K562 (cell line): ENCODE measurements around the gene MRPS24. TPM values are rescaled to one million over a fixed set of nuclear protein-coding genes. Genes with fewer than 3 reads are reported as not detected.

Experiments used
- ATAC-seq: fragments of 200-7000 bp; cut with Tn5 transposase; 3 replicates; pipeline ENCODE4 v1.9.1; 2020; ENCODE audit warnings: moderate library complexity
- BruUV-seq: library from RNA; stranded (reverse); fragments of 400-500 nt; replicated peaks from 2 replicates; lab custom pipeline; 2021; lab: Mats Ljungman, UMichigan
- CTCF ChIA-PET: fragments of 300-600 bp; formaldehyde crosslinking; extraction: SDS; loops from one replicate; lab custom pipeline; 2021; ENCODE audit warnings: low intra/inter-chr PET ratio; lab: Yijun Ruan, JAX
- POLR2A ChIA-PET: fragments of 300-600, 350-650 bp; sonication (Branson Sonifier 250); formaldehyde crosslinking; extraction: SDS; loops from one replicate; lab custom pipeline; 2021; ENCODE audit warnings: antibody characterized with exemption, inconsistent platforms; lab: Yijun Ruan, JAX
- DNase-seq, 4 experiments: peaks; one replicate each; pipeline versions ENCODE4 v3.0.0 to v3.0.0-alpha.2; 2011 to 2018; ENCODE audit warnings: low spot score in 3 of 4, mixed read lengths in 3 of 4; ENCODE audit errors: extremely low read depth in 1 of 4
- FAIRE-seq: peaks from 2 replicates; lab custom pipeline; 2011; peaks lifted over from hg19 to GRCh38; lab: Jason Lieb, UNC
- H2AFZ ChIP-seq: 2 replicates; pipeline ENCODE4 v1.6.0; 2011; ENCODE audit warnings: low read depth, low read length, control low read depth, inconsistent platforms
- H3K27ac ChIP-seq: fragments of 200-600 bp; 3 replicates; pipeline ENCODE4 v1.8.0; 2011; ENCODE audit warnings: low read depth, mild to moderate bottlenecking, control low read depth, inconsistent platforms, low read length, moderate library complexity, mixed read lengths; ENCODE audit errors: extremely low read depth
- H3K27me3 ChIP-seq, 2 experiments: fragments of 300-600 bp in 1 of 2; 2 replicates in 1 of 2; 3 replicates in 1 of 2; pipeline versions ENCODE4 v1.6.0 to v1.8.0; 2011; ENCODE audit warnings: inconsistent platforms in 2 of 2, low read length in 2 of 2, mild to moderate bottlenecking in 1 of 2, mixed read lengths in 1 of 2, moderate library complexity in 1 of 2; ENCODE audit not compliant: control insufficient read depth in 2 of 2, insufficient read depth in 2 of 2
- H3K36me3 ChIP-seq: fragments of 300-600 bp; 3 replicates; pipeline ENCODE4 v1.8.0; 2011; ENCODE audit warnings: mild to moderate bottlenecking, low read length, inconsistent platforms; ENCODE audit not compliant: control insufficient read depth, insufficient read depth
- H3K4me1 ChIP-seq, 2 experiments: fragments of 200-600 bp in 1 of 2; replicated peaks in 1 of 2; 2 replicates in 1 of 2; 3 replicates in 1 of 2; pipeline versions ENCODE4 v1.5.1 to v1.8.0; 2011; ENCODE audit warnings: inconsistent platforms in 2 of 2, low read length in 2 of 2, mild to moderate bottlenecking in 1 of 2, mixed read lengths in 1 of 2, moderate library complexity in 1 of 2; ENCODE audit not compliant: control insufficient read depth in 2 of 2, insufficient read depth in 2 of 2
- H3K4me2 ChIP-seq: 2 replicates; pipeline ENCODE4 v1.6.1; 2011; ENCODE audit warnings: low read length, control low read depth, inconsistent platforms, mixed read lengths; ENCODE audit not compliant: insufficient read depth
- H3K4me3 ChIP-seq: fragments of 200-600 bp; sonication (generic), shearing (Covaris generic); 2 replicates; pipeline ENCODE4 v1.5.1; 2016; ENCODE audit warnings: control low read depth, inconsistent platforms
- H3K79me2 ChIP-seq: fragments of 200-600 bp; 3 replicates; pipeline ENCODE4 v1.8.0; 2011; ENCODE audit warnings: low read length, inconsistent platforms; ENCODE audit not compliant: control insufficient read depth, insufficient read depth
- H3K9ac ChIP-seq, 2 experiments: 2 replicates each; pipeline versions ENCODE4 v1.6.0 to v1.6.1; 2011; ENCODE audit warnings: low read depth in 2 of 2, low read length in 2 of 2, control low read depth in 1 of 2, inconsistent platforms in 1 of 2, mild to moderate bottlenecking in 1 of 2, mixed read lengths in 1 of 2; ENCODE audit not compliant: insufficient read depth in 1 of 2
- H3K9me1 ChIP-seq: one replicate; pipeline ENCODE4 v1.6.0; 2011; ENCODE audit warnings: inconsistent platforms, mild to moderate bottlenecking, low read length, moderate library complexity; ENCODE audit not compliant: control insufficient read depth, insufficient read depth
- H3K9me3 ChIP-seq: replicated peaks from 2 replicates; pipeline ENCODE4 v1.5.1; 2011; ENCODE audit warnings: low read depth, low read length, inconsistent platforms; ENCODE audit not compliant: control insufficient read depth, insufficient read depth
- H4K20me1 ChIP-seq: replicated peaks from 2 replicates; pipeline ENCODE4 v1.6.1; 2011; ENCODE audit warnings: low read length, inconsistent platforms, mixed read lengths; ENCODE audit not compliant: control insufficient read depth, insufficient read depth
- MEIS2 ChIP-seq: fragments of 450-650 bp; IDR thresholded peaks from 2 replicates; pipeline ENCODE4 v1.6.1; 2014; ENCODE audit warnings: mild to moderate bottlenecking; ENCODE audit not compliant: partially characterized antibody
- ZC3H11A ChIP-seq: IDR thresholded peaks from 2 replicates; pipeline ENCODE4 v1.6.1; 2012; ENCODE audit warnings: low read depth, low read length, improper control_type of control experiment
- WGBS: fragments of 100-300 bp; shearing (Covaris generic); methylation state at CpG from one replicate; pipeline ENCODE4 v1.1.6; 2016; ENCODE audit warnings: low coverage, mixed read lengths; ENCODE audit not compliant: insufficient coverage; ENCODE audit errors: missing lambda C conversion rate; 5-methylcytosine and 5-hydroxymethylcytosine counted together
- in situ Hi-C: fragments of 300-500 bp; cut with MboI; formaldehyde crosslinking; loops from 4 replicates; pipeline ENCODE4 v1.15.0; 2018; ENCODE audit warnings: inconsistent platforms, mixed read lengths
- intact Hi-C: fragments of 100-400 bp; cut with micrococcal nuclease; formaldehyde crosslinking; loops from 2 replicates; pipeline ENCODE4 v1.14.2; 2022
- polyA plus RNA-seq, 8 experiments: library from polyadenylated mRNA; depleted of rRNA in 4 of 8; stranded (reverse) in 5 of 8; unstranded in 3 of 8; fragments of >200 nt; fragmentation: Nextera tagmentation in 2 of 8; fragmentation: Illumina TruSeq in 1 of 8; extraction: Ambion mirVana in 2 of 8; extraction: Trizol in 1 of 8; gene quantifications; 2 replicates each; pipeline versions ENCODE4 v1.2.1 to v1.2.3, GENCODE V29; 2011 to 2014; ENCODE audit warnings: inconsistent platforms in 1 of 8, missing spikeins in 1 of 8
- total RNA-seq, 7 experiments: library from RNA; depleted of rRNA in 6 of 7; stranded (reverse); fragments of >200 nt in 6 of 7; fragmentation: Illumina TruSeq in 2 of 7; extraction: Trizol in 2 of 7; gene quantifications; 2 replicates each; pipeline versions ENCODE4 v1.2.1 to v1.2.3, GENCODE V29; 2011 to 2021; ENCODE audit warnings: low replicate concordance in 1 of 7
- TF ChIP-seq, protein P1 (sequence below): fragments of 450-650 bp; IDR thresholded peaks from 2 replicates; pipeline ENCODE4 v1.6.1; 2016
- TF ChIP-seq, protein P2 (sequence below), 2 experiments: IDR thresholded peaks in 1 of 2; conservative IDR thresholded peaks in 1 of 2; 2 replicates each; pipeline ENCODE4 v1.6.1; 2016; ENCODE audit warnings: low read depth in 2 of 2, mild to moderate bottlenecking in 1 of 2, missing compliant biosample characterization in 1 of 2, missing genetic modification characterization in 1 of 2, moderate library complexity in 1 of 2

The MRPS24 gene
- total and polyA plus RNA-seq, 9 of the 15 experiments (the other 6 are each of a cell fraction or from before 2014, with no cell fraction given), result 51.4 to 214 (median 169) TPM

DNA sequence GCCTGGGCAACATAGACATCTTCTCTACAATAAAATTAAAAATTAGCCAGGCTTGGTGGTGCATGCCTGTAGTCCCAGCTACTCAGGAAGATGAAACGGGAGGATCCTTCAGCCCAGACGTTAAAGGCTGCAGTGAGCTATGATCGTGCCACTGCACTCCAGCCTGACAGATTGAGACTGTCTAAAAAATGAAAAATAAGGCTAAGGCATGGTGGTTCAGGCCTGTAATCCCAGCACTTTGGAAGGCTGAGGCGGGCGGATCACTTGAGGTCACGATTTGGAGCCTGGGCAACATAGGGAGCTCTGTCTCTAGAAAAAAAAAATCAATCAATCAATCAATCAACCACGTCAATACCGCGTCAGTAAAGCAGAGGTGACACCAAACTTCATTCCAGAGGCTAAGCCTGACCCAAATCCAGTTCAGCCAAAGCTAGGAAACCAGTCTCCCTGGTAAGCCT, 31.1 kb downstream of the MRPS24 start:
- CTCF ChIA-PET, result interaction anchor here (0.5 to 2.6 kb wide), 12 partner anchors 28 to 575 kb away, joined by 3 to 53 read pairs (median 4); partner anchors contain the start of genes COA1 and STK17A
- Histone ChIP-seq H2AFZ (peak overlapping the region; percentile 99), H4K20me1 (no peaks in the 10 kb centered on the region), H3K9me1 (no peaks in the 10 kb centered on the region), H3K36me3 (no peaks in the 10 kb centered on the region), H3K9ac (peak overlapping the region; percentile 6 to 49; a peak in 2 of 4 replicates), H3K27me3 (no peaks in the 10 kb centered on the region), H3K79me2 (no peaks in the 10 kb centered on the region), H3K4me1 (peaks cover 4 to 7% of the 10 kb centered on the region in 2 experiments; a peak in 3 of 5 replicates), H3K27ac (peak overlapping the region; percentile 43; the same call in 1 of the 3 replicates), H3K4me3 (peak overlapping the region; percentile 33; the same call in 1 of the 2 replicates), H3K4me2 (peak overlapping the region; percentile 77), H3K9me3 (no peaks in the 10 kb centered on the region)
- intact Hi-C loops (loop anchor here (1.0 to 10.0 kb wide), 5 partner anchors 28 to 1893 kb away; partner anchors contain the start of gene STK17A), in situ Hi-C loops (loop anchor here (10.0 to 25.0 kb wide), 3 partner anchors 253 to 1901 kb away; partner anchors contain the start of gene STK17A)
- no peak for FAIRE-seq
- ATAC-seq, result no peak; the same call in 2 of the 3 replicates
- TF ChIP-seq, protein P1, sequence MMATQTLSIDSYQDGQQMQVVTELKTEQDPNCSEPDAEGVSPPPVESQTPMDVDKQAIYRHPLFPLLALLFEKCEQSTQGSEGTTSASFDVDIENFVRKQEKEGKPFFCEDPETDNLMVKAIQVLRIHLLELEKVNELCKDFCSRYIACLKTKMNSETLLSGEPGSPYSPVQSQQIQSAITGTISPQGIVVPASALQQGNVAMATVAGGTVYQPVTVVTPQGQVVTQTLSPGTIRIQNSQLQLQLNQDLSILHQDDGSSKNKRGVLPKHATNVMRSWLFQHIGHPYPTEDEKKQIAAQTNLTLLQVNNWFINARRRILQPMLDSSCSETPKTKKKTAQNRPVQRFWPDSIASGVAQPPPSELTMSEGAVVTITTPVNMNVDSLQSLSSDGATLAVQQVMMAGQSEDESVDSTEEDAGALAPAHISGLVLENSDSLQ, result peak; percentile 58
- TF ChIP-seq MEIS2 (peak; percentile 75), ZC3H11A (no peak)
- TF ChIP-seq, protein P2, sequence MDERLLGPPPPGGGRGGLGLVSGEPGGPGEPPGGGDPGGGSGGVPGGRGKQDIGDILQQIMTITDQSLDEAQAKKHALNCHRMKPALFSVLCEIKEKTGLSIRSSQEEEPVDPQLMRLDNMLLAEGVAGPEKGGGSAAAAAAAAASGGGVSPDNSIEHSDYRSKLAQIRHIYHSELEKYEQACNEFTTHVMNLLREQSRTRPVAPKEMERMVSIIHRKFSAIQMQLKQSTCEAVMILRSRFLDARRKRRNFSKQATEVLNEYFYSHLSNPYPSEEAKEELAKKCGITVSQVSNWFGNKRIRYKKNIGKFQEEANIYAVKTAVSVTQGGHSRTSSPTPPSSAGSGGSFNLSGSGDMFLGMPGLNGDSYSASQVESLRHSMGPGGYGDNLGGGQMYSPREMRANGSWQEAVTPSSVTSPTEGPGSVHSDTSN (CRISPR knock-in tag; IDR thresholded peaks at IDR 0.05; ENCODE audit: low read depth), result no peak
- TF ChIP-seq, protein P2 (tag; conservative IDR thresholded peaks at IDR 0.05; ENCODE audit: low read depth), result peak; percentile 75
- BruUV-seq, result no TSS peak
- DNase-seq, result no peak
- 42% methylated on average over 8 of the region's 9 CpGs for WGBS
- POLR2A ChIA-PET, result interaction anchor here (0.6 to 1.6 kb wide), 5 partner anchors 10 to 399 kb away, joined by 3 to 4 read pairs (median 3); no protein-coding TSS in a partner anchor
